ENCODE data around the gene MAP4.

DNA sequence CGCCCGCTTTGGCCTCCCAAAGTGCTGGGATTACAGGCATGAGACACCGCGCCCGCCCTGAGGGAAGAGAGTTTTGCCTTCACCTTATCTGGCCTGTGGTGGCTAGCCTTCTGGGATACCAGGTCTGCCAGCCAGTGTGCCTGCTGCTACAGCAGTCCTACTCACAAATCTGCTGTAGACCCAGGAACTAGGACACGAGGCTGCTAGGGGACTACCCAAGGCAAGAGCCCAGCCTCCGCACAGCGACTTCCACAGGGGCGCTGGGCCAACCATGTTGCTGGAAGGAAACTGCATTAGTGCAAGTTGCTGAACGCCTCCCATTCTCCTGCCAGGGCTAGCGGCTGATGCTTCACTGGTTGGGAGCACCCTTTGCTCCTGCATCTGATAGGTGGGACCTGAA is 159.5 kb downstream of the MAP4 start:
- TF ChIP-seq EP300 (conservative IDR thresholded peaks at IDR 0.05; ENCODE audit: poor library complexity, severe bottlenecking) (no peak), EZH2 (IDR thresholded peaks at IDR 0.05; ENCODE audit: borderline replicate concordance, insufficient read depth, low read length, poor library complexity, severe bottlenecking) (no peak), POLR2AphosphoS5 (IDR thresholded peaks at IDR 0.05) (no peak), MXI1 (conservative IDR thresholded peaks at IDR 0.05; ENCODE audit: poor library complexity, severe bottlenecking) (no peak), SMC3 (conservative IDR thresholded peaks at IDR 0.05; ENCODE audit: poor library complexity) (no peak)
- TF ChIP-seq, protein P1, sequence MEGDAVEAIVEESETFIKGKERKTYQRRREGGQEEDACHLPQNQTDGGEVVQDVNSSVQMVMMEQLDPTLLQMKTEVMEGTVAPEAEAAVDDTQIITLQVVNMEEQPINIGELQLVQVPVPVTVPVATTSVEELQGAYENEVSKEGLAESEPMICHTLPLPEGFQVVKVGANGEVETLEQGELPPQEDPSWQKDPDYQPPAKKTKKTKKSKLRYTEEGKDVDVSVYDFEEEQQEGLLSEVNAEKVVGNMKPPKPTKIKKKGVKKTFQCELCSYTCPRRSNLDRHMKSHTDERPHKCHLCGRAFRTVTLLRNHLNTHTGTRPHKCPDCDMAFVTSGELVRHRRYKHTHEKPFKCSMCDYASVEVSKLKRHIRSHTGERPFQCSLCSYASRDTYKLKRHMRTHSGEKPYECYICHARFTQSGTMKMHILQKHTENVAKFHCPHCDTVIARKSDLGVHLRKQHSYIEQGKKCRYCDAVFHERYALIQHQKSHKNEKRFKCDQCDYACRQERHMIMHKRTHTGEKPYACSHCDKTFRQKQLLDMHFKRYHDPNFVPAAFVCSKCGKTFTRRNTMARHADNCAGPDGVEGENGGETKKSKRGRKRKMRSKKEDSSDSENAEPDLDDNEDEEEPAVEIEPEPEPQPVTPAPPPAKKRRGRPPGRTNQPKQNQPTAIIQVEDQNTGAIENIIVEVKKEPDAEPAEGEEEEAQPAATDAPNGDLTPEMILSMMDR (IDR thresholded peaks at IDR 0.05; ENCODE audit: poor library complexity, severe bottlenecking): no peak
